Caco-2 (cell line): ENCODE results near the gene HSPA12A. TPM values are rescaled to one million over a fixed set of nuclear protein-coding genes. Genes with fewer than 3 reads are reported as not detected.

Source experiments
- BruUV-seq: library from RNA; stranded (reverse); fragments of 400-500 nt; replicated peaks from 2 replicates; lab custom pipeline; 2021; lab: Mats Ljungman, UMichigan
- CTCF ChIA-PET: fragments of 300-600 bp; sonication (Branson Sonifier 250); formaldehyde crosslinking; loops from one replicate; lab custom pipeline; 2022; ENCODE audit warnings: antibody characterized with exemption; lab: Charles Lee
- POLR2A ChIA-PET: fragments of 300-600 bp; sonication (Branson Sonifier 250); formaldehyde crosslinking; loops from one replicate; lab custom pipeline; 2022; ENCODE audit warnings: antibody characterized with exemption; lab: Charles Lee
- DNase-seq, 2 experiments: peaks; one replicate each; pipeline versions ENCODE4 v3.0.0 to v3.0.0-alpha.2; 2020 to 2022
- H3K27me3 ChIP-seq: replicated peaks from 2 replicates; pipeline ENCODE4 v1.6.0; 2011; ENCODE audit warnings: low read length; ENCODE audit not compliant: control insufficient read depth, insufficient read depth
- H3K36me3 ChIP-seq: 2 replicates; pipeline ENCODE4 v1.5.1; 2011; ENCODE audit warnings: low read length; ENCODE audit not compliant: control insufficient read depth, insufficient read depth
- H3K4me1 ChIP-seq: fragments of 250-450 bp; sonication (Bioruptor Pico); 2 replicates; pipeline ENCODE4 v1.5.1; 2020; ENCODE audit warnings: mild to moderate bottlenecking
- H3K4me3 ChIP-seq: 2 replicates; pipeline ENCODE4 v1.5.1; 2011; ENCODE audit warnings: low read depth, mild to moderate bottlenecking, control low read depth, low read length
- H3K9me3 ChIP-seq: fragments of 250-450 bp; sonication (Bioruptor Pico); 2 replicates; pipeline ENCODE4 v1.5.1; 2020; ENCODE audit warnings: mild to moderate bottlenecking, moderate library complexity
- H3K27ac Mint-ChIP-seq: one replicate; pipeline ENCODE4 v1.8.0; 2022; ENCODE audit warnings: mixed read lengths; ENCODE audit not compliant: unreplicated experiment
- H3K27me3 Mint-ChIP-seq: one replicate; pipeline ENCODE4 v1.8.0; 2022; ENCODE audit warnings: mixed read lengths; ENCODE audit not compliant: insufficient read depth, unreplicated experiment
- H3K36me3 Mint-ChIP-seq: one replicate; pipeline ENCODE4 v1.8.0; 2022; ENCODE audit warnings: mild to moderate bottlenecking, mixed read lengths; ENCODE audit not compliant: insufficient read depth, unreplicated experiment
- H3K4me1 Mint-ChIP-seq: one replicate; pipeline ENCODE4 v1.8.0; 2022; ENCODE audit warnings: low read depth, mixed read lengths; ENCODE audit not compliant: unreplicated experiment
- H3K4me3 Mint-ChIP-seq: one replicate; pipeline ENCODE4 v1.8.0; 2022; ENCODE audit warnings: mild to moderate bottlenecking, moderate library complexity, mixed read lengths; ENCODE audit not compliant: unreplicated experiment
- H3K9me3 Mint-ChIP-seq: one replicate; pipeline ENCODE4 v1.8.0; 2022; ENCODE audit warnings: mixed read lengths; ENCODE audit not compliant: unreplicated experiment
- intact Hi-C: fragments of 100-400 bp; cut with micrococcal nuclease; formaldehyde crosslinking; loops from one replicate; pipeline ENCODE4 v1.10.0; 2022; ENCODE audit not compliant: unreplicated experiment
- total RNA-seq: library from RNA; stranded (reverse); gene quantifications from 2 replicates; pipeline ENCODE4 v1.2.3, GENCODE V29; 2022
- TF ChIP-seq, protein P1 (sequence below), 2 experiments: fragments of 200-600 bp in 1 of 2; IDR thresholded peaks; 1 replicate in 1 of 2; 2 replicates in 1 of 2; pipeline versions ENCODE4 v1.5.1 to v1.8.0; 2011 to 2022; ENCODE audit warnings: antibody characterized with exemption in 1 of 2, control low read depth in 1 of 2, inconsistent platforms in 1 of 2, low read depth in 1 of 2, low read length in 1 of 2, mild to moderate bottlenecking in 1 of 2, moderate library complexity in 1 of 2; ENCODE audit not compliant: insufficient read depth in 1 of 2, severe bottlenecking in 1 of 2, unreplicated experiment in 1 of 2

Gene HSPA12A
- total RNA-seq, 1 experiment from 2014 or later, result 27.0 TPM

DNA sequence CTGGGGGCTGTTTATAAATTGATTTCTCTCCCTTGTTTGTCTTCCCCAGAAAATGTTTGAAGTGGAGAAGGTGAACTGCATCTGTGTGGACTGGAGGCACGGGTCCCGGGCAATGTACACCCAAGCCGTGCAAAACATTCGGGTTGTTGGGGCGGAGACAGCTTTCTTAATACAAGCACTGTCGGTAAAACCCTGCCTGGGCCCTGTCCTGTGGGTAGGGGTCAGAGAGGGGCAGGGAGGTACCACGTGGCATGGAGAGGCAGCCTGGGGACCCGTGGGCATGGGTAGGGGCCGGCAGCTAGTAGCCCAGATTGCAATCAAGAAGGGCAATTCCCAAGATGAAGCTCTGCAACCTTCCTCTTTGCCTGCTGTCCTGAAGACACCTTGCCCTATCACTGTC, 115.6 kb downstream of the HSPA12A start:
- DNase-seq, result no peak
- CTCF ChIA-PET, result interaction anchor here (0.6 to 2.3 kb wide), 10 partner anchors 28 to 1615 kb away, joined by 3 to 20 read pairs (median 3); no protein-coding TSS in a partner anchor
- H3K4me1 ChIP-seq, result no peaks in the 10 kb centered on the region
- H3K36me3 ChIP-seq, result no peaks in the 10 kb centered on the region
- peaks cover 8% of the 10 kb centered on the region for H3K9me3 Mint-ChIP-seq
- no peaks in the 10 kb centered on the region for H3K36me3 Mint-ChIP-seq
- H3K4me3 Mint-ChIP-seq, result peak overlapping the region; percentile 29
- H3K27me3 ChIP-seq, result no peaks in the 10 kb centered on the region
- H3K4me1 Mint-ChIP-seq, result peaks cover 6% of the 10 kb centered on the region
- H3K4me3 ChIP-seq, result no peak overlapping the region
- POLR2A ChIA-PET, result interaction anchor here (1.1 kb wide), 1 partner anchor 162 kb away, joined by 3 read pairs; no protein-coding TSS in a partner anchor
- BruUV-seq, result no TSS peak
- intact Hi-C loops, result loop anchor here (1.0 to 10.0 kb wide), 3 partner anchors 56 to 548 kb away; no protein-coding TSS in a partner anchor
- TF ChIP-seq, protein P1, sequence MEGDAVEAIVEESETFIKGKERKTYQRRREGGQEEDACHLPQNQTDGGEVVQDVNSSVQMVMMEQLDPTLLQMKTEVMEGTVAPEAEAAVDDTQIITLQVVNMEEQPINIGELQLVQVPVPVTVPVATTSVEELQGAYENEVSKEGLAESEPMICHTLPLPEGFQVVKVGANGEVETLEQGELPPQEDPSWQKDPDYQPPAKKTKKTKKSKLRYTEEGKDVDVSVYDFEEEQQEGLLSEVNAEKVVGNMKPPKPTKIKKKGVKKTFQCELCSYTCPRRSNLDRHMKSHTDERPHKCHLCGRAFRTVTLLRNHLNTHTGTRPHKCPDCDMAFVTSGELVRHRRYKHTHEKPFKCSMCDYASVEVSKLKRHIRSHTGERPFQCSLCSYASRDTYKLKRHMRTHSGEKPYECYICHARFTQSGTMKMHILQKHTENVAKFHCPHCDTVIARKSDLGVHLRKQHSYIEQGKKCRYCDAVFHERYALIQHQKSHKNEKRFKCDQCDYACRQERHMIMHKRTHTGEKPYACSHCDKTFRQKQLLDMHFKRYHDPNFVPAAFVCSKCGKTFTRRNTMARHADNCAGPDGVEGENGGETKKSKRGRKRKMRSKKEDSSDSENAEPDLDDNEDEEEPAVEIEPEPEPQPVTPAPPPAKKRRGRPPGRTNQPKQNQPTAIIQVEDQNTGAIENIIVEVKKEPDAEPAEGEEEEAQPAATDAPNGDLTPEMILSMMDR (IDR thresholded peaks at IDR 0.05; ENCODE audit: insufficient read depth in 1 of 2, low read depth in 1 of 2, low read length in 1 of 2, severe bottlenecking in 1 of 2, unreplicated experiment in 1 of 2), result no peak
- H3K27ac Mint-ChIP-seq, result no peak overlapping the region
- no peaks in the 10 kb centered on the region for H3K9me3 ChIP-seq
- no peaks in the 10 kb centered on the region for H3K27me3 Mint-ChIP-seq

DNA sequence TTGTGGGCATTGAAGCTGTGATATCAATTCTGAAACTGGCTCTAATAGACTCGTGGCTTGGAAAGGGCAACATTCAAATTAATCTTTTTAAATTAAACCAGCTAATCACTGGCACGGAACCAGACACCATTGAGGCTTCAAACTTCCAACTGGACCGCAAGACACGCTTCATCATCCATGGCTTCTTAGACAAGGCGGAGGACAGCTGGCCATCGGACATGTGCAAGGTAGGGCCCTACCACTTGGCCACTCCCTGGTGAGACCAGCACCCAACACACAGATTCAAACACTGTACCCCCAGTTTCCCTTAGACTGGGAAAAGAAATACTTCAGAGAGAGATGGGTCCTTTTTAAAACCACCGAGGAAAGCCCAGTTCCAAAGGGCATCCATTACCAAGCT, 116.5 kb downstream of the HSPA12A start:
- Histone ChIP-seq H3K4me1 (peaks cover 6% of the 10 kb centered on the region), H3K36me3 (no peaks in the 10 kb centered on the region), H3K9me3 (no peaks in the 10 kb centered on the region), H3K27me3 (no peaks in the 10 kb centered on the region), H3K4me3 (no peak overlapping the region)
- no peak overlapping the region for H3K27ac Mint-ChIP-seq
- H3K36me3 Mint-ChIP-seq, result no peaks in the 10 kb centered on the region
- TF ChIP-seq, protein P1 (IDR thresholded peaks at IDR 0.05; ENCODE audit: insufficient read depth in 1 of 2, low read depth in 1 of 2, low read length in 1 of 2, severe bottlenecking in 1 of 2, unreplicated experiment in 1 of 2), result no peak
- peaks cover 10% of the 10 kb centered on the region for H3K4me1 Mint-ChIP-seq
- H3K9me3 Mint-ChIP-seq, result peaks cover 12% of the 10 kb centered on the region
- CTCF ChIA-PET, result no interaction called here
- POLR2A ChIA-PET, result no interaction called here
- intact Hi-C loops, result loop anchor here (2.0 to 10.0 kb wide), 2 partner anchors 57 to 549 kb away; no protein-coding TSS in a partner anchor
- no peak overlapping the region for H3K4me3 Mint-ChIP-seq
- no TSS peak for BruUV-seq
- no peak for DNase-seq
- H3K27me3 Mint-ChIP-seq, result no peaks in the 10 kb centered on the region

DNA sequence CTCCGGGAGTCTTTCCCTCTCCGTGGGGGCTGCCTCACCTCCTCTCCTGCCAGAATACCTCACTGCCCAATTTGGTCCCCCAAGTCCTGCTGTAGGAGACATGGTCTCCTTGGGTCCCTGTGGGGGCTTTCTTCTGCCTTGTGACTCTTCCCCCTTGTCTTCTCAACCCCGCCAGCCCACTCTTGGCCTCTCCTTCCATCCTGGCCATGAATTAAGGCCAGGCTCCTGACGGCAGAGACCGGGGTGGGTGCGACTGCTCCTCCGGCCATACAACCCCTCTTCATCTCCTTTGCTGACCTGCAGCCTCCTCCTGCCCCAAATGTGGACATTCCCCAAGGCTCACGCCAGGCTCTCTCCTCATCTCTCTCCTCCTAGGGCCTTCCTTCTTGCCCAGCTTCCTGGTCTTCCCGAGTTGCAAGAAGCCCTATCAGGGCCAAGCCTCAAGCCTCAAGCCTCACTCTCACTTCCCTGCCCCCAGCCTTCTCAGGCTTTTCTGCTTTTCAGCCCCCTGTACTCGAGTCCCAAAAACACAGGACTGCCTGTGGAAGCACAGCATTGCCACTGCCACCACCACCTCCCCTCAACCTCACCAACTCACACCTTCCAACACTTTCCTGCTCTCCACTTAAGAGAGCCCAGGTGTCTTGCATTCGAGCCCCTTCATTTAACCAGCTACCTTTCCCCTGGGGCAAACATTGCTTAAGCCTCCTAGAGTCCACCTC, 120.3 kb downstream of the HSPA12A start:
- H3K4me3 Mint-ChIP-seq, result no peak overlapping the region
- CTCF ChIA-PET, result no interaction called here
- intact Hi-C loops, result loop anchor here (10.0 kb wide), 1 partner anchor 553 kb away; no protein-coding TSS in a partner anchor

More for the DNA sequence above, 120.3 kb downstream of the HSPA12A start:
- Mint-ChIP-seq H3K4me1 (peaks cover 15% of the 10 kb centered on the region), H3K27me3 (no peaks in the 10 kb centered on the region), H3K36me3 (no peaks in the 10 kb centered on the region), H3K27ac (no peak overlapping the region), H3K9me3 (peaks cover 12% of the 10 kb centered on the region)
- H3K4me1 ChIP-seq, result peaks cover 19% of the 10 kb centered on the region
- H3K9me3 ChIP-seq, result no peaks in the 10 kb centered on the region; the same call in 1 of the 2 replicates
- no peak overlapping the region for H3K4me3 ChIP-seq
- no TSS peak for BruUV-seq
- POLR2A ChIA-PET, result no interaction called here
- H3K36me3 ChIP-seq, result no peaks in the 10 kb centered on the region
- DNase-seq, result no peak
- TF ChIP-seq, protein P1 (IDR thresholded peaks at IDR 0.05; ENCODE audit: insufficient read depth in 1 of 2, low read depth in 1 of 2, low read length in 1 of 2, severe bottlenecking in 1 of 2, unreplicated experiment in 1 of 2), result no peak
- H3K27me3 ChIP-seq, result no peaks in the 10 kb centered on the region
